ENCODE measurements around the gene KLHDC3. TPM values are rescaled to one million over a fixed set of nuclear protein-coding genes. Genes with fewer than 3 reads are reported as not detected.

KLHDC3 gene
- total and polyA plus RNA-seq, 2 of the 8 experiments (the other 6 are each of a cell fraction or from before 2014, with no cell fraction given) = 181 to 203 TPM

DNA sequence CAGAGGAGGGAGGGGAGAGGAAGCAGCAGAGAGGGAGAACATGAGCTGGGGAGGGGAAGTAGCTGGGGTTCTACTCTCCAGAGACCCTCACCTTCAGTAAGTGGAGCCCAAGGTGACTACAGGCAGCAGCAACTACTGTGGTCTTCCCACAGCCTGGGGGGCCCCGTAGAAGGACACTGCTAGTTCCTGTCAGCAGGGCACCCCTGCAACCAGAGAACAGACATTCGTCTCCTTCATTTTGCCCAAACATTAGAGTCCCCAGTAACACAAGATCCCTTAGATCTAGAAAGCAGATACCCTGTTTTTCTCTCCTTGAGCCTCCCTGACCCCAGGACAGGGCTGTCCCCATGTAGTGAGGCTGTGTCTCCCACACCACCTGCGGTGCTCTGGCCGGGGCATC is 45.3 kb upstream of the KLHDC3 start:
- Histone ChIP-seq H3K23me2 (ENCODE audit: low read depth, low read length) (no peaks in the 10 kb centered on the region), H2BK12ac (ENCODE audit: low read depth, low read length) (no peak overlapping the region), H3K36me3 (ENCODE audit: control insufficient read depth in 2 of 4, insufficient read depth in 4 of 4, low read length in 3 of 4) (peaks cover 0 to 2% (median 0%) of the 10 kb centered on the region in 4 experiments; a peak in 1 of 8 replicates), H3K27me3 (replicated peaks in 1 of 4; ENCODE audit: control insufficient read depth in 3 of 4, extremely low read depth in 1 of 4, insufficient read depth in 3 of 4, low read length in 3 of 4) (no peaks in the 10 kb centered on the region), H3K4ac (replicated peaks; ENCODE audit: insufficient read length, low read depth, low read length) (no peak overlapping the region), H3K79me2 (ENCODE audit: control insufficient read depth in 1 of 2, insufficient read depth in 2 of 2, low read length in 2 of 2) (no peaks in the 10 kb centered on the region), H3K9me3 (ENCODE audit: insufficient read depth in 2 of 2, low read depth in 1 of 2, low read length in 1 of 2) (no peaks in the 10 kb centered on the region), H3K4me2 (ENCODE audit: insufficient read depth in 1 of 2, low read depth in 2 of 2, low read length in 2 of 2) (no peak overlapping the region), H2BK5ac (ENCODE audit: low read depth, low read length) (no peak overlapping the region), H3K4me3 (ENCODE audit: extremely low read depth in 1 of 4, insufficient read depth in 2 of 4, low read depth in 3 of 4, low read length in 4 of 4) (no peak overlapping the region), H2BK120ac (replicated peaks; ENCODE audit: low read depth, low read length) (no peak overlapping the region), H3K56ac (replicated peaks; ENCODE audit: insufficient read length, low read depth, low read length) (no peak overlapping the region), H3K18ac (ENCODE audit: extremely low read depth, low read length) (no peak overlapping the region), H4K20me1 (replicated peaks in 1 of 2; ENCODE audit: control insufficient read depth in 1 of 2, insufficient read depth in 2 of 2, low read length in 2 of 2) (peaks cover 0 to 2% of the 10 kb centered on the region in 2 experiments), H3K23ac (ENCODE audit: insufficient read length) (no peak overlapping the region), H2BK20ac (ENCODE audit: low read length) (no peak overlapping the region), H2AK5ac (ENCODE audit: low read depth, low read length) (no peak overlapping the region), H4K8ac (ENCODE audit: extremely low read depth, insufficient read depth, low read length) (no peak overlapping the region), H3K14ac (ENCODE audit: insufficient read length) (no peak overlapping the region), H3K79me1 (ENCODE audit: low read depth, low read length) (no peaks in the 10 kb centered on the region; the same call in none of the 2 replicates), H2BK15ac (ENCODE audit: low read length) (no peak overlapping the region), H4K91ac (replicated peaks; ENCODE audit: insufficient read length, low read length) (no peak overlapping the region), H3K27ac (ENCODE audit: low read depth, low read length) (no peak overlapping the region), H3K9ac (replicated peaks in 1 of 4; ENCODE audit: extremely low read depth in 1 of 4, low read depth in 3 of 4, low read length in 3 of 4) (no peak overlapping the region; a peak in 1 of 7 replicates), H3K4me1 (replicated peaks in 1 of 4; ENCODE audit: control insufficient read depth in 3 of 4, insufficient read depth in 4 of 4, low read length in 3 of 4) (peaks cover 0 to 7% (median 1%) of the 10 kb centered on the region in 4 experiments; a peak in 5 of 7 replicates), H4K5ac (ENCODE audit: insufficient read length, low read depth, low read length) (no peak overlapping the region), H2AFZ (ENCODE audit: low read length) (no peak overlapping the region)
- ChIA-PET POLR2A (ENCODE audit: partially characterized antibody) (interaction anchor here (1.6 to 1.7 kb wide), 2 partner anchors 10 to 15 kb away, joined by 3 to 7 read pairs; partner anchors contain the start of genes PEX6 and PPP2R5D), CTCF (ENCODE audit: partially characterized antibody) (interaction anchor here (0.6 to 4.2 kb wide), 6 partner anchors 31 to 224 kb away, joined by 3 to 11 read pairs (median 3); partner anchors contain the start of genes KLHDC3 and MEA1)
- WGBS, 2 experiments (ENCODE audit: extremely low coverage in 1 of 2, insufficient coverage in 1 of 2, insufficient read length in 1 of 2, insufficient replicate concordance in 2 of 2, low coverage in 1 of 2, low lambda C conversion rate in 2 of 2, missing lambda C conversion rate in 1 of 2) = 80% methylated on average over 4 of the region's 4 CpGs; no CpG with 5 or more reads in 1 of the 2 experiments
- FAIRE-seq (no peak), DNase-seq (ENCODE audit: low read depth in 1 of 2, low spot score in 2 of 2) (no peak)
- TF ChIP-seq CBX8 (IDR thresholded peaks at IDR 0.05; ENCODE audit: borderline replicate concordance, low read depth, low read length) (no peak), KDM1A (IDR thresholded peaks at IDR 0.05; ENCODE audit: borderline replicate concordance, low read length) (no peak), BRCA1 (IDR thresholded peaks at IDR 0.05; ENCODE audit: low read depth, low read length) (no peak), JUN (IDR thresholded peaks at IDR 0.05; ENCODE audit: low read depth, low read length) (no peak), TBP (IDR thresholded peaks at IDR 0.05; ENCODE audit: low read depth, low read length) (no peak), JUND (IDR thresholded peaks at IDR 0.05; ENCODE audit: low read length) (no peak), SAP30 (IDR thresholded peaks at IDR 0.05; ENCODE audit: insufficient read depth, insufficient replicate concordance, low read length) (no peak), SIN3A (conservative IDR thresholded peaks at IDR 0.05 in 1 of 2, IDR thresholded peaks at IDR 0.05 in 1 of 2; ENCODE audit: low read depth in 1 of 2, low read length in 2 of 2) (no peak), SRF (IDR thresholded peaks at IDR 0.05; ENCODE audit: low read depth, low read length) (no peak)
- TF ChIP-seq, protein P1, sequence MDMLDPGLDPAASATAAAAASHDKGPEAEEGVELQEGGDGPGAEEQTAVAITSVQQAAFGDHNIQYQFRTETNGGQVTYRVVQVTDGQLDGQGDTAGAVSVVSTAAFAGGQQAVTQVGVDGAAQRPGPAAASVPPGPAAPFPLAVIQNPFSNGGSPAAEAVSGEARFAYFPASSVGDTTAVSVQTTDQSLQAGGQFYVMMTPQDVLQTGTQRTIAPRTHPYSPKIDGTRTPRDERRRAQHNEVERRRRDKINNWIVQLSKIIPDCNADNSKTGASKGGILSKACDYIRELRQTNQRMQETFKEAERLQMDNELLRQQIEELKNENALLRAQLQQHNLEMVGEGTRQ (IDR thresholded peaks at IDR 0.05; ENCODE audit: low read length) = no peak

Measured in H1 (cell line).